IPS-NIHi11 (cell line): Measurements from ENCODE around the gene TSPAN9.
A peak's percentile ranks its signal among the peaks of the same experiment; 100 is the strongest.

ENCODE experiments used
- DNase-seq: peaks from one replicate; pipeline ENCODE4 v3.0.0; 2012; ENCODE audit warnings: mixed read lengths, low spot score

TSPAN9 gene

DNA sequence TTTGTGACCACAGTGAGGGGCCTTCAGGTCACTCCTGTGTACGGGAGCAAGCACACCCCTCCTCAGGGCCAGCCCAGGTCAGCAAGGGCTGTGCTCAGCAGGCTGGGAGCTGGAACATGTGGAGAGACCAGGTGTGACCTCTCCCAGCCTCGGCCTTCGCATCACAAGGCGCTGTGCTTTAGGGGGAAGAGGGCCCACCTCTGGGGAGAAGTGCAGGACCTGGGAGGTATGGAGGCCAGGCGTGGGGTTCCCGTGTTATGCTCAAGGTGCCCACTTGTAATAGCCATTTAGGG, 219.2 kb downstream of the TSPAN9 start:
- DNase-seq = no peak

DNA sequence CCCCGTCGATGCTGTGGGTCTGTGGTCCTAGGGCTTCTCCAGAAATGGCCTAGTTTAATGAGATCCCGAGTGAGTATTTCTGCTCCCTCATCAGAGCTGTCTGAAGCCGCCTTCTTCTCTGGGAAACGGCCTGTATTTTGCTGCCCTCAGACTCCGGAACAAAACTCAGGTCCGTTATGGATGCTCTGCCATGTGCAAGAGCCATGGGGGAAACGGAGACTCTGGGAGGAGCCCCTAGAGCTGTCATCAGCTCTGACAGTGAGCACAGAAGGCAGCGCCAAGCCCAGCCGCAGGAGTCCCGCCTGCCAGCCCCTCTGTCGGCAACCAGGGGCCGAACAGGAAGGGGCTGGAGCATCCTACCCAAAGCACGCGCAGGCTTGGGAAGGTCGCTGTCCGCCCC, 221.4 kb downstream of the TSPAN9 start:
- DNase-seq = no peak

DNA sequence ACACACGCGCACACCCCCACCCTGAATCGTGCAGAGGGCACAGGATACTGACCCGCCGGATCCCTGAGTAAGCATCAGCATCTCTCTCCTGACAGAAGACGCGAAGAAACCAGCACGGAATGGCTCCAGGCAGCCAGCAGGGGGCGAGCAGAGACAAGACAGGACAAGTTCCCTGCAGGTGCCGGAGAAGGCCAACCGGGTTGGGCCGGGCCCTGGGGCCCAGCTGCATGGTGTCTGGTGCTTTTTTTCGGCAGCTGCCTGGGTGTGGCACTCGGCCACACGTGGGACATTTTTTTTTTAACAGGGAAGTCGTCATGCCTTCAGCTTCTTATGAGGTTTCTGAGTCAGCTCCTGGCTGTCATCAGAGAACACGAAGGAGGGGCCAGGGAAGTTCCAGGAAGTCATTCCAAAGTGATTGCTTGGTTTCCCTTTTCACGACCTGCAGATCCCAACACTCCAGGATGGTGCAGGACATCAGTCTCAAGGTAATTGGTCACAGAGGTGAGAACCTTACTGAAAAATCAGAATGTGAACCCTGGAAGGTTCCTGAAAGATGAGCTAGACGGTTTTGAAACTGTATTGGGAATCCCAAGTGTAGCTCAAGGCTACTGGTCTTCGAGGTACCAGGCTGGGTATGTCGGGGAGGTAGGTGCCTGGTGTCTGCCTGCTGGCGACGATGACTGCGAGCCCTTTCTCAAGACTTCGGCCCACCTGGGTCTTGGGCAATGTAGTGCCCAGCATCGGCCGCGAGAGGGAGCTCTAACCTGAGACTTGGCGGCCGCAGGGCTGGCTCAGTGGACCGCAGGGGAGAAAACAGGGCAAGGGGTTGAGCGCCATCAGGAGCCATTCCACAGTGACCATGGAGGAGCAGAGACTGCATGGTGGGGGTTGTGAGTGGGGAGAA, 223.0 kb downstream of the TSPAN9 start:
- peak; percentile 87 for DNase-seq

DNA sequence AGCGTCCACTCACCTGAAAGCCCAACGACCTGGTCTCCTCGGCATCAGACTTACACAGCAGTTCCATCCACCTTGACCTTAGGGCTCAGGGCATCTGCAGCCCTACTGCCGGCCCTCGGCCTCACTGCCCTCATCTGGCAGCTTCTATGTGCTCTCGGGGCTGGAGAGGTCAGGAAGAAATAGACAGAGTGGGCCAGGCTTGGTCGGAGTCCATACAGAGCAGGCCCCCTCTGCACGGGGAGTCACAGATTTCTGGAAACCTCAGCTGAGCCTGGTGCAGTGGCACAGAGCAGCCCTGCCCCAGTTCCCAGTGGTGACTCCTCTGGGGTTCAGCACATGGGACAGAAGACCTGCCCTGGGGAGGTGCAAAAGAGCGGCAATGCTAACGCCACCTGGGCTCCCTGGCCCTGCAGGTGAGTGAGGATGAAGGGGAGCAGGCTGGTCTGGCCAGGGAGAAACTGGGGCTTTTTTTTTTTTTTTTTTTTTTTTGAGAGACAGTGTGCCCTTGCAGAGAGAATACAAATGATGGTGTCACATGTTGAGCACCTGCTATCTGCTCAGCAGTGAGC, 223.7 kb downstream of the TSPAN9 start:
- DNase-seq = no peak

DNA sequence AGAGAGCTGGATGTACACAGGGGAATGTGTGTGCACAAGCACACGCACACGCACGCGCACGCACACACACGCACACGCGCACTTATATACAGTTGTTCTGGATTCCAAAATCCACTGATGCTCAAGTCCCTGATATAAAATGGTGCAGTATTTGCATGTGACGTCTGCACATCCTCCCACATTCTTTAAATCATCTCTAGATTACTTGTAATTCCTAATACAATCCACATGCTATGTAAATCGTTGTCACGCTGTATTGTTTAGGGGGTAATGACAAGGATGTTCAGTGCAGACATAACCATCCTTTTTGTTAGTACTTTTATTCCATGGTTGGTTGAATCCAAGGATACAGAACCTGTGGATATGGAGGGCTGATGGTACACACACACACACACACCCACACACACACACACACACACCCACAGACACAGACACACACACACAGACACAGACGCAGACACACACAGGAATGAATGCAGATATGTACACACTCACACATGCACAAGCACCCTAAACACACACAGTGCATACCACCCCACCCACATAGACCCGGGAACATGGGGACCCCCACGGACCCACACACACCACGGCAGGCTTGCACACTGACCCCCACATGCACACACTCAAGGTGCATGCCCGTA, 225.3 kb downstream of the TSPAN9 start:
- no peak for DNase-seq

DNA sequence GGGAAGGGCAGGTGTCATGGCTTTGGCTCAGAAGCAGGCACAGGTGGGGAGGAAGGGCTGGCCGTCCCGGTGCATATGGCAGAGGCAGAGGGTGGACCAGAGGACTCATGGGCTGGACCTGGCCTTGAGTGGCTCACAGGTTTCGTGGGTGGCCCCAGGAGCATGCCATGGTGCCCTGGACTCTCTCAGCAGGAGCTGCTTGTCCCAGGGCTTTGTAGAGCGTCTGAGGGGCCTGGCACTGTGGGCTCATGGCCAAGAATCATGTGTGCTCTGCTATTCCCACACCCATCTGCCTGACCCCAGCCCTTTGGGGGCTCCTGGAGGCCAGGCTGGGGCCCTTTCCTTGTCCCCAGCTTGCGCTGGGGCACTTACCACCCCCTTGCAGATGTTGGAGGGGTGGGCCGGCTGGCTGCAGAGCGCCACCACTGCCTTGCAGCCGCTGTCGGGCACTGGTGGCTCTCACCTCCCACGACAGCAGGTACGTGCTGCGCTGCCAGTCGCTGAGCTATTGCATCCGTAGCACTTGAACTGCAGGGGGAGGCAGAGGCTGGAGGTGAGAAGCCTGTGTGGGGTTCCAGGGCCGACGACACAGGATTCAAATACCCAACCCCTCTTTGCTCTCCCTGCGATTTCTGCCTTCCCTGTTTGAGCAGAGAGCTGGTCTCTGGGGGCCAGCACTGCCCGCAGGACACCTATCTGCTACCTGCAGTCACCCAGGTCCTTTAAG, 226.4 kb downstream of the TSPAN9 start:
- peak; percentile 58 for DNase-seq

DNA sequence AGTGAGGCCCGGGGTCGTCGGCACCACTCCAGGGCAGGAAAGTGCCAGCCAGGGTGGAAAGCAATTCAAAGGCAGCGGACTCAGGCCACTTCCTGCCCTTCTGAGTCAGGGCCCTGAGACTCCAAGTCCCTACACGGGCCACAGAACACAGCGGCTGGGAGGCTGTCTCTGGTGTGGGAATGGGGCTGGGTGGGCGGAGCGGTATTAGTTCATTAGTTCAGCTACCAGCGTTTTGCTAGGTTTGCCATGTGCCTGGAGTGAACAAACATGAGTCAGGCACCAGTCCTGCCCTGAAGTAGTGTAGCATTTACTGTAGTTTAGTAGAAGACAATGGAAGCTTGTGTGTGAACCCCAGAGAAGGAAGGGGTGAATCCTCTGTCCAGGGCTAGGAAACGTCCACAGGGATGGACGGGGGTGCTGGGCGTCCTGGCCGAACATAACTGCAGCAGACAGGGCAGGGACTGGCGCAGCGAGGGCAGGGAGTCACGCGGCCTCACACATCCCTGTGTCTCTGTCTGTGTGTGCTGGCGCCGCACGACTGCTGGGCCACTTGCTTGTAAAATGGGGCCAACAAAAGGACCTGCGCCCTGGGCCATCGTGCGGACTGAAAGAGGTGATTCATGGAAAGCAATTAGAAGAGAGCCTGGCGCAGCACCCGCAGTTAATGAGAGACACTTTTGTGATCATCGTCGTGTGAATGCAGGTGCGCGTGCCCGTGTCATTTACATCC, 227.4 kb downstream of the TSPAN9 start:
- DNase-seq = peak; percentile 61

DNA sequence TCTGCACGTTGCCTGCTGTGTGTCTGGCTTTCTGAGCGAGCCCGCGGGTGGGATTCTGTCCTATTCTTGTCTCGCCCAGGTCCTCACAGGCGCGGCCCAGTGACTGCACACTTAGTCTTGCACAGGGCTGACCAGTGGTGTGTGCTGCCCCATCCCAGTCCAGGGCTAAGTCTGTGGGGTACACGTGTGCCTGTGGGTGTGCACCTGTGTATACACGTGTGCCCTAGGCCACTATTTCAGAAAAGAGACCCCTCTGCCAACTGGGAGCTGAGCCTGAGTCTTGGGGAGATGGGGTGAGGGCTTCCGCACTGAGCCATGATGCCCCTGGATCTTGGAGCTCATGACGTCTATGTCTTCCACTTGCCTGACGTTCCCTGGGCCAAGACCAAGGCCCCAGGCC, 228.3 kb downstream of the TSPAN9 start:
- no peak for DNase-seq

DNA sequence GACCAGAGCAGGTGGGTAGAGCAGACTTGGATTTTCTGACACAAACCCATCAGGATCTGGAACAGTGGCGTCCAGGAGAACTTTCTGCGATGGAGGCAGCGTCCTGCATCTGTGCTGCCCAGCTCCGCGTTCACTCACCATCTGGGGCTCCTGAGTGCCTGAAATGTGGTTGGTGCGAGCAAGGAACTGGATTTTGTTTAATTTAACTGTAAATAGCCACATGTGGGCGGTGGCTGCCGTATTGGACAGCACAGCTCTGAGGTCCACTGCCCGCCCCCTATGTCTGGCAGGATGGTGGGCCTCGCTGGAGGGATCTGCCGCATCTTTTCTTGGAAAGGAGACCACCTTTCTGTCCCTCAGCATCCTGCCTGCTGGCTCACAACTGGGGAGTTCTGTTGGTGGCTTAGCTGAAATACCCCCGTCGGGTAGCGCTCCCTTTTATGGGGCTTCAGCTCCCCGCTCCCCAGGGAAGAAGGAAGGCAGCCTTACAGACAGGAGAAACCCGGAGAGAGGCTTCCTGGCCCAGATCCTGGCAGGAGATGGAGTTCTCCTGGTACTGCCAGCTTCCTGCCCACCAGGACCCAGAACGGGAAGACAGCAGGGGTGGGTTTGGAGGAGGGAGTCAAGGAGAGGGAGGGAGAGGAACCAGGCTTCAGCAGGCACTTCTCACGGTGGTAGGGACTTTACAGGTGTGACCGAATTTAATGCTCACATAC, 228.9 kb downstream of the TSPAN9 start:
- no peak for DNase-seq

DNA sequence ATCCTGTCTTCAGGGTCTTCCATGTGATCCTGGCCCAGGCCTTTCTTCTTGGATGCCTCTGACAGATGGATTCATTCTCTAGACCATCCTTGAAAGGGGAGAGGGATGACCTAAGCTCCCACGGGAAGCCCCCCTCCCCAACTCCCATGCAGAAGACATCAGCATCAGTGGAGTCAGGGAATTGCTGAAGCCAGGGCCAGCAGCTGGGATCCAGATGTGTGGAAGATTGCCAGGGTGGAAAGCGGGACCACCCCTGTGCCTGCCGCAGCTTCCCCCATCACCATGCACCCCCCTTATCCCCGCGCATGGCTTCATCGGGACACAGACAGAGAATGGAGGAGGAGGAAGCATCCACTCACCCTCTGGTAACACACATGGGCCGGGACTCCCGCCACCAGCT, 230.2 kb downstream of the TSPAN9 start:
- DNase-seq = no peak

DNA sequence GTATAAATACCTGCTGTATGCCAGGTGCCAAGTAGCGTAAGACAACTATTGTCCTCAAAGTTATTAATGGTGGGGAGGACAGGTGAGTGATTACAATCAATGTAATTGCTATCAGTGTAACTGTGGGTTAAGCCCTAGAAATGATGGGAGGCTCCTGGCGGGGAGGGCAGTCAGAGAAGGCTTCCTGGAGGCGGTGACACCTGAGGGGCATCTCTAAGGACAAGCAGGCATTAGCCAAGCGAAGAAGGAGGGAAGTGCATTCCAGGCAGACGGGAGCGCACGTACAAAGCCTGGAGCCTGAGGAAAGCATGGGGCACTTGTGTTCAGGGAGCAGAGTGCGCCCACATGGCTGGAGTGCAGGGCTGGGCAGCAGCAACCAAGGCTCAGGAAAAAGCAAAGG, 230.9 kb downstream of the TSPAN9 start:
- no peak for DNase-seq

DNA sequence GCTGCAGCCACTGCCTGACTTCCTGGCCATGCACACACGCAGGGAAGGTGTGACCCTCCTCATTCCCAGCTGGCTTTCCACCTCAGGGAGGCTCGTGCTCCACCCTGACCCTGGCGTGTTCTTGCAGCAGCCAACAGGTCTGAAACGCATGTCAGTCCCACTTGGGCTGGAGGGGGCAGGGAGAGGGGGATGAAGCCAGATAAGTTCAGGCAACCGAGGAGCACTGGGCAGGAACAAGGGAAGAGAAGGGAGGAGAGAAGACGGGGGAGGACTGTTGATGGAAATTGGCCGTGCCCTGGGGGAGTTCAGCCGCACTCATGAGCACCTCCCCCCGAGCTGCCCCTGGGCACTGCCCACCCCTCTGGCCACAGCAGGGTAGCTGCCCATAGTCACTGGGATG, 231.4 kb downstream of the TSPAN9 start:
- no peak for DNase-seq

DNA sequence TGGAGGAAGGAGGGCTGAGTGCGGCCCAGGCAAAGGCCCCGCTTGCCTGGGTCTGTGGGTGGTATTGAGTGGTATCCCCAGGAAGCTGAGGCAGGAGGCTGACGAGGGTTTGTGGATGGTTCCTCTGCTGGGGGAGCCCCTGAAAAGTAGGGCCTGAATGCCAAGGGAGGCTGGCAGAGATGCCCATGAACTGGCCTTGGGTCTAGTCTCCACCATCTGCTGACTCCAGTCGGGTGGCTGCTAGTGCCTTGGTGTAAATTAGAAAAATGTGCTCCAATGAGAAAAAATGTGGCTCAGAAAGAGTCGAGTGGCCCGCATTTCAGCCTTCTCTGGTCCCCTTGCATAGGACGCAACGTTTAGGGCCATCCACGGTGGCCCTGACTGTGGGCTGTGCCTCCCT, 232.6 kb downstream of the TSPAN9 start:
- no peak for DNase-seq

DNA sequence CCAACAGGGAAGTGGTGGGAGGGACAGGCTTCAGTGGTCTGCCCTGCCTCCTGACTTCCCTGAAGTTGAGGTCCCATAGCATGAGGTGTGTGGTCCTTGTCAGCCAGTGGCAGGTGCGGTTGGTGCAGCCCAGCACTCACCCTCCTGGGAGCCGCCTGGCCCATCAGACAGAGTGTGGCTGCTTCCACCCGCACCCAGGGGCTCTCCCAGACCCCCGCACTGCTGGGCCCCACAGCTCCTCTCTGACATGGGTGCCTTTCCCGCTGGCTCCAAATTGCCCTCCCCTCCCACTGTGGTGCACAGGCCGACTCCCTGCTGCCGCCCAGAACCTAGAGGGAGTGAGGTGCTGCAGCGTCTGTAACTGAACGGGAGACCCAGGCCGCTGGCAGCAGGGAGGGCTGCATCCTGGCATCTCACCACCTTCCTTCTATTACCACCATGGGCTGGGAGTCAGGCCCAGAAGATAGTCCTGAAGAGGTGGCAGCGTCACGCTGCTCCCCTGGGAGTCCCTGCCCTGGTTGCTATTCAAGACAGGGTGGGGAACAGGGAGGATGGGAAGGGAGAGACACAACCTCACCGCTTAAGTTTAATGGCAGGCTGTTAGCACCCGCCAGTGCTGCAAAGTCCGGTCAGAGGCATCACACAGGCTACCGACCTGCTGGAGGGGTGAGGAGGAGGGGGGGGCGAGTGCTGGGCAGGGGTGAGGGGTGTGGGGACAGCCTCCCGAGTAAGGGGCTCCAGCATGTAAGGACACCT, 233.3 kb downstream of the TSPAN9 start:
- no peak for DNase-seq

DNA sequence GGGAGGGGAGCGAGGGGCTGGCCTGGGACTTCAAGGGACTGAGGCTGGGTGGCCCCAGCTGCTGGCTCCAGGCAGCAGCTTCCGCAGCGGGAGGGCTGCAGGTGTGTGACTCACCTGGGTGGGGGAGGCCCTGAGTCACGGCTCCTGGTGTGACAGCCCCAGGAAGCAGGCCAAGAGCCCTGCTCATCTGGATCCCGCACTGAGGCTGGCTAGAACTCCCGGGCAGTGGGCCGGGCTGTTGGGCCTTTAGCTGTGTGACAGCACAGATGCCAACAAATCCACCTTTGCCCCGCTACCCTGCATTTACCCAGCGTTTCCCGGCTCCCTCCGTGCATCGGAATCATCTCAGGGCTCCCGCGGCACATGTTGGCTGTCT, 233.8 kb downstream of the TSPAN9 start:
- peak; percentile 55 for DNase-seq

DNA sequence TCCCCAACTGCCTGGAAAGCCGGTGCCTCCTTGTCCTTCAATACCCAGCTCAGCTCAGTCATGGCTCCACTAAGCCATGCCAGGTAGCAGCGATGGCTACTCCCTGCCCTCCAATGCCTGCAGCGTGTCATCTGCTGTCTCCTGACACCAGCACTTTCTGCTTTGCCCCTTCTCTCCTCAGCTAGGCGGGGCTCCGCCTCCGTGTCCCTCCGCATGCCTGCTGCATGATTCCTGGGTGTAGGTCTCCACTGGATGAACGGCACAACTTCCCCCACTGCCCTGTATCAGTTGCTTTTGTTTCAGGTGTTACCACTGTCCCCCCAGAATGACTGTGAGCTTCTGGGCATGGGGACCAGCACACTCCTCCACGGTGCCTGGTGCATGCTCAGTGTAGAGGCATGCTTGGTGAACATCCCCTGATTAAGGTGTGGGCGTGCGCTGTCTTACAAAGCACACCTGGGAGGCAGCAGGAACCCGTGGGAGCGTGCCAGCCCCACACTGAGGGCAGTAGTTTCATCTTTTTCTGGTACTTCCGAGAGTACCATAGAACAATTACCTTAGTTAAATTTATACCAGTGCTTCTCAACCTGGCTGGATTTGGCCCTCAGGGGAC, 234.4 kb downstream of the TSPAN9 start:
- DNase-seq = no peak

DNA sequence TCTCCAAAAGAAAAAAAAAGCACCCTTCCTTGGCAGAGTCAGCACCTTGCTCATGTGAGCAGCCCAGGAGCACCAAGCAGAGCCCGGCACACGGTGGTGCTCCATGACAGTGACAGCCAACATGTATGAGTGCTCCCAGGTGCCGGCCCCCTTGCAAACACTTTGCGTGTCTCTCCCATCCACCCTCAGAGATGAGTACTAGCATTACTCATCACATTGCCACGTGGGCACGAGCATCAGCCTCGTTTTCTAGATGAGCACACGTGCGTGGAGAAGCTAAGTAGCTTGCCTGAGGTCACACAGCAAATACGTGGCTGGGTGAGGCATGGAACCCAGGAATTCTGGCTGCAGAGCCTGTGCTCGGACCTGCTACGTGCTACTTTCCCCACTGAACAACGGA, 235.9 kb downstream of the TSPAN9 start:
- DNase-seq = no peak

DNA sequence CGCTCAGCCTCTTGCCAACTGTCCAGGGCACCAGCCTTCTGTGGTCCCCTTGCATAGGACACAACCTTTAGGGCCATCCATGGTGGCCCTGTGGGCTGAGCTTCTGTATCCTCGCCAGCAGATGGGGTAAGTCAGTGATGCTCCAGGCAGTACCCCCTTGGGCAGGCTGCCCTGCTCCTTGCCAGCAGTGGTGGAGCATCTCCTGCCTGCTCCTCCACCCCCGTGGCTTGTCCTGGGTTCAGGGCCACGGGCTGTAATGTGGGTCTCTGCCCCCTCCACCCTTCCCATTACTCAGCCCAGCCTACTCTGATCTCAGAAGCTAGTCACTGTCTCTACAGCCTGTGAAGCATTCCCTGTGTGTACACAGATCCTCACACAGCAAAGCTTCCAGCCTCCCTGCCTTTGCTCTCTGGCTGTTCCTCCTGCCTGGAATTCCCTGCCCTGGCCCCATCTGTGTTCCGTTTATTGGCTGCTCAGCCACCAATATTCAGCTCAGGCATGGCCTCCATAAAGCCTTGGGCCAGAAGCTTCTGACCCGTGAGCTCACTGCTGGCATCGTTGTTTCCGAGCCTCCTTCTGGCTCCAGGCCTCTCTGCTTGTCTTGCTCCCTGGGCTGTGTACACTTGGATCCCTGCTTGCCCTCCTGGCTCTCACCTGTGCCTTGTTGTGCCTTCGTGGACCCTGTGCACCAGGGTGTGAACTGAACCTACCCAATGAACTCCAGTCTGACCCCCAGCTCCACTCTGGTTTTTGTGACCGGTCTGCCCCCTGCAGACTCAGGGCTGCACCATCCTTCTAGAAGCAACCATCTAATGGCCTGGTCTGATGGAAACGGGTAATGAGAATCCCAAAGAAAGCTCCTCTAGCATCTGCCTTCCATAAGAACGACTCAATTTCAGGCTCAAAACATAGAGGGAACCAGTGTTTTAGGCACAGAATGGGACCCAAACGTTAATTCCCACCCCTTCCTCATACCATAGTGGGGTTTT, 236.8 kb downstream of the TSPAN9 start:
- peak; percentile 79 for DNase-seq

DNA sequence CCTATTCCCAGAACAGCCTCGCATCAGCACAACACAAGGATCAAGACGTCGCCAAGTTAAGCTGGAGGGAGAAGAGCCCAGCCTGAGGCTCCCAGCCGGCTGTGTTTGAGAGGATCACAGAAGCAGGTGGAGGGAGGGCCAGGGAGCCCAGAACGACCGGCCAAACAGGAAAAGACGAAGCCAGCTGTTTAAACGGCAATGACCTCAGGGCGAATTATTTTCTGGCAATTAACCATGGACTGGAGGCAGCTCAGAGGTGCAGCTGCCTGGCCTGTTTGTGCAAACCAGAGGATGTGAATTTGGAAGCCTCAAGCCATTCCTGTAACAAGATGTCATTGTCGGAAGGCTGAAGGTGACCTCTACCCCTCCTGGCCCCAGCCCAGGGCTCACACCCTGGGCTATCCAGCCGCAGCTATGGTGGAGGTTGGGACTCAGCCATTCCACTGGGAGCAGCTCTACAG, 238.1 kb downstream of the TSPAN9 start:
- peak; percentile 51 for DNase-seq
